IMR-90 (cell line): Measurements from ENCODE around the gene PHF8. TPM values are rescaled to one million over a fixed set of nuclear protein-coding genes. Genes with fewer than 3 reads are reported as not detected.

Experiments used
- ATAC-seq: fragments of 200-7000 bp; cut with Tn5 transposase; 2 replicates; pipeline ENCODE4 v1.9.1; 2020; ENCODE audit warnings: low read depth, mild to moderate bottlenecking, moderate library complexity
- BruUV-seq: library from RNA; stranded (reverse); fragments of 400-500 nt; replicated peaks from 2 replicates; lab custom pipeline; 2021; lab: Mats Ljungman, UMichigan
- CTCF ChIA-PET: fragments of 300-600 bp; formaldehyde crosslinking; extraction: SDS; loops from one replicate; lab custom pipeline; 2021; ENCODE audit warnings: antibody characterized with exemption; lab: Yijun Ruan, JAX
- POLR2A ChIA-PET: fragments of 300-600 bp; sonication (Branson Sonifier 250); formaldehyde crosslinking; loops from one replicate; lab custom pipeline; 2022; ENCODE audit warnings: antibody characterized with exemption; ENCODE audit not compliant: unreplicated experiment; lab: Charles Lee
- DNase-seq: peaks from one replicate; pipeline ENCODE4 v3.0.0; 2013
- H2AFZ ChIP-seq: replicated peaks from 2 replicates; pipeline ENCODE3; 2013; ENCODE audit warnings: low read length, mild to moderate bottlenecking; ENCODE audit not compliant: poor library complexity
- H2AK5ac ChIP-seq: 2 replicates; pipeline ENCODE4 v1.6.1; 2013; ENCODE audit warnings: low read depth, low read length, inconsistent platforms
- H2AK9ac ChIP-seq: replicated peaks from 2 replicates; pipeline ENCODE3; 2013; ENCODE audit warnings: mild to moderate bottlenecking, low read depth, low read length, moderate library complexity; ENCODE audit not compliant: poor library complexity
- H2BK120ac ChIP-seq: 2 replicates; pipeline ENCODE4 v1.6.1; 2013; ENCODE audit warnings: low read depth, low read length, inconsistent platforms
- H2BK15ac ChIP-seq: 3 replicates; pipeline ENCODE4 v1.6.1; 2013; ENCODE audit warnings: low read depth, low read length, inconsistent platforms
- H2BK20ac ChIP-seq: 2 replicates; pipeline ENCODE4 v1.6.1; 2013; ENCODE audit warnings: low read depth, mild to moderate bottlenecking, inconsistent platforms, low read length, moderate library complexity
- H2BK5ac ChIP-seq: 2 replicates; pipeline ENCODE4 v1.6.1; 2013; ENCODE audit warnings: mild to moderate bottlenecking, low read depth, low read length, inconsistent platforms; ENCODE audit not compliant: poor library complexity, severe bottlenecking
- H3K14ac ChIP-seq: replicated peaks from 2 replicates; pipeline ENCODE4 v1.6.1; 2013; ENCODE audit warnings: low read depth, low read length, inconsistent platforms
- H3K18ac ChIP-seq: 2 replicates; pipeline ENCODE4 v1.6.1; 2013; ENCODE audit warnings: low read depth, low read length, control low read depth
- H3K23ac ChIP-seq: 2 replicates; pipeline ENCODE4 v1.6.1; 2013; ENCODE audit warnings: low read depth, low read length, inconsistent platforms
- H3K27ac ChIP-seq: 2 replicates; pipeline ENCODE4 v1.5.1; 2013; ENCODE audit warnings: mild to moderate bottlenecking, control low read depth, low read length; ENCODE audit not compliant: insufficient read depth
- H3K27me3 ChIP-seq: 2 replicates; pipeline ENCODE4 v1.6.1; 2013; ENCODE audit warnings: low read length; ENCODE audit not compliant: control insufficient read depth, insufficient read depth
- H3K36me3 ChIP-seq: 2 replicates; pipeline ENCODE4 v1.6.1; 2013; ENCODE audit warnings: low read length, mixed read lengths; ENCODE audit not compliant: control insufficient read depth, insufficient read depth
- H3K4ac ChIP-seq: 2 replicates; pipeline ENCODE4 v1.6.1; 2013; ENCODE audit warnings: low read depth, low read length, inconsistent platforms
- H3K4me1 ChIP-seq: 2 replicates; pipeline ENCODE4 v1.6.1; 2013; ENCODE audit warnings: low read length, mixed read lengths; ENCODE audit not compliant: control insufficient read depth, insufficient read depth
- H3K4me2 ChIP-seq: 2 replicates; pipeline ENCODE4 v1.6.1; 2013; ENCODE audit warnings: low read depth, mild to moderate bottlenecking, control low read depth, low read length, moderate library complexity
- H3K4me3 ChIP-seq: 2 replicates; pipeline ENCODE4 v1.5.1; 2013; ENCODE audit warnings: low read depth, mild to moderate bottlenecking, control low read depth, low read length, moderate library complexity; ENCODE audit not compliant: insufficient read depth
- H3K56ac ChIP-seq: 2 replicates; pipeline ENCODE4 v1.6.1; 2013; ENCODE audit warnings: low read length, inconsistent platforms; ENCODE audit not compliant: insufficient read depth; ENCODE audit errors: extremely low read depth
- H3K79me1 ChIP-seq, 2 experiments: 2 replicates each; pipeline ENCODE4 v1.6.1; 2013; ENCODE audit warnings: low read length in 2 of 2, inconsistent platforms in 1 of 2, low read depth in 1 of 2
- H3K9ac ChIP-seq: 2 replicates; pipeline ENCODE4 v1.6.1; 2013; ENCODE audit warnings: low read depth, low read length, control low read depth
- H3K9me1 ChIP-seq: 2 replicates; pipeline ENCODE4 v1.6.1; 2013; ENCODE audit warnings: low read length, inconsistent platforms; ENCODE audit not compliant: insufficient read depth
- H3K9me3 ChIP-seq: 2 replicates; pipeline ENCODE4 v1.6.1; 2013; ENCODE audit warnings: low read length; ENCODE audit not compliant: control insufficient read depth, insufficient read depth
- H4K20me1 ChIP-seq: 2 replicates; pipeline ENCODE4 v1.6.1; 2013; ENCODE audit warnings: low read length, inconsistent platforms; ENCODE audit not compliant: insufficient read depth
- H4K5ac ChIP-seq: 2 replicates; pipeline ENCODE4 v1.6.1; 2013; ENCODE audit warnings: mild to moderate bottlenecking, low read depth, low read length, control low read depth
- H4K8ac ChIP-seq, 2 experiments: 2 replicates each; pipeline ENCODE4 v1.6.1; 2013; ENCODE audit warnings: low read depth in 2 of 2, low read length in 2 of 2, control low read depth in 1 of 2, inconsistent platforms in 1 of 2
- H4K91ac ChIP-seq: 2 replicates; pipeline ENCODE4 v1.6.1; 2013; ENCODE audit warnings: low read depth, low read length, inconsistent platforms; ENCODE audit not compliant: insufficient read depth
- CEBPB ChIP-seq: IDR thresholded peaks from 2 replicates; pipeline ENCODE4 v1.6.1; 2012; ENCODE audit warnings: low read depth, low read length, improper control_type of control experiment
- CHD1 ChIP-seq: IDR thresholded peaks from 2 replicates; pipeline ENCODE4 v1.6.1; 2012; ENCODE audit warnings: low read depth, low read length, improper control_type of control experiment
- FOS ChIP-seq: fragments of 150-350 bp; IDR thresholded peaks from 2 replicates; pipeline ENCODE4 v1.6.1; 2016; ENCODE audit warnings: low read depth, low read length
- MAFK ChIP-seq: IDR thresholded peaks from 2 replicates; pipeline ENCODE4 v1.6.1; 2012; ENCODE audit warnings: low read depth, low read length, improper control_type of control experiment
- MAZ ChIP-seq: IDR thresholded peaks from 2 replicates; pipeline ENCODE4 v1.6.1; 2012; ENCODE audit warnings: low read depth, mild to moderate bottlenecking, low read length, improper control_type of control experiment, moderate library complexity, borderline replicate concordance
- MXI1 ChIP-seq: IDR thresholded peaks from 2 replicates; pipeline ENCODE4 v1.6.1; 2012; ENCODE audit warnings: low read depth, mild to moderate bottlenecking, low read length, moderate library complexity, borderline replicate concordance
- NFE2L2 ChIP-seq: fragments of 150-350 bp; IDR thresholded peaks from 2 replicates; pipeline ENCODE4 v1.6.1; 2016; ENCODE audit warnings: low read depth, mild to moderate bottlenecking, low read length
- RAD21 ChIP-seq: IDR thresholded peaks from 2 replicates; pipeline ENCODE4 v1.6.1; 2012; ENCODE audit warnings: low read length, improper control_type of control experiment
- RCOR1 ChIP-seq: IDR thresholded peaks from 2 replicates; pipeline ENCODE4 v1.6.1; 2012; ENCODE audit warnings: mild to moderate bottlenecking, low read length, improper control_type of control experiment; ENCODE audit not compliant: insufficient replicate concordance
- SMC3 ChIP-seq: fragments of 150-350 bp; IDR thresholded peaks from 2 replicates; pipeline ENCODE4 v1.6.1; 2016; ENCODE audit warnings: low read depth, mild to moderate bottlenecking, antibody characterized with exemption, low read length, moderate library complexity
- WGBS, 2 experiments: methylation state at CpG; one replicate each; pipeline versions ENCODE4 v1.1.5 to v1.1.7; 2013; ENCODE audit warnings: missing lambda C conversion rate in 2 of 2; ENCODE audit not compliant: insufficient read length in 1 of 2; ENCODE audit errors: extremely low coverage in 2 of 2; 5-methylcytosine and 5-hydroxymethylcytosine counted together
- dilution Hi-C: fragments of 300-500 bp; cut with HindIII; formaldehyde crosslinking; loops from one replicate; pipeline ENCODE4 v1.14.3; 2018; ENCODE audit warnings: low sequenced_read_pairs; ENCODE audit not compliant: unreplicated experiment
- in situ Hi-C: fragments of 300-500 bp; cut with MboI; formaldehyde crosslinking; loops from 3 replicates; pipeline ENCODE4 v1.14.3; 2019; ENCODE audit warnings: low sequenced_read_pairs, inconsistent platforms, mixed read lengths
- intact Hi-C: fragments of 100-400 bp; cut with micrococcal nuclease; formaldehyde crosslinking; loops from 2 replicates; pipeline ENCODE4 v1.10.0; 2022
- microRNA-seq, 2 experiments: library from miRNA; stranded (forward) in 1 of 2; unstranded in 1 of 2; fragments of 10-50 nt in 1 of 2; fragments of <30 nt in 1 of 2; gene quantifications in 1 of 2; microRNA quantifications in 1 of 2; one replicate each; pipeline versions ENCODE3 to v1.1.0; 2013 to 2020; ENCODE audit not compliant: insufficient read depth in 1 of 2, insufficient read length in 1 of 2, unreplicated experiment in 1 of 2
- polyA plus RNA-seq, 3 experiments: library from polyadenylated mRNA; depleted of rRNA; stranded (reverse); fragments of >200 nt; gene quantifications; 2 replicates each; pipeline ENCODE4 v1.2.3, GENCODE V29; 2012; ENCODE audit warnings: low replicate concordance in 1 of 3
- small RNA-seq, 5 experiments: library from RNA; depleted of rRNA; stranded (forward); fragments of <200 nt; gene quantifications; one replicate each; pipeline ENCODE3, GENCODE V24; 2012
- total RNA-seq: library from RNA; depleted of rRNA; stranded (reverse); fragments of >200 nt; gene quantifications from 2 replicates; pipeline ENCODE4 v1.2.3, GENCODE V29; 2012; rRNA removed

Gene PHF8
- total and polyA plus RNA-seq, 2 of the 4 experiments (the other 2 are of a cell fraction): 12.8 to 15.2 TPM

DNA sequence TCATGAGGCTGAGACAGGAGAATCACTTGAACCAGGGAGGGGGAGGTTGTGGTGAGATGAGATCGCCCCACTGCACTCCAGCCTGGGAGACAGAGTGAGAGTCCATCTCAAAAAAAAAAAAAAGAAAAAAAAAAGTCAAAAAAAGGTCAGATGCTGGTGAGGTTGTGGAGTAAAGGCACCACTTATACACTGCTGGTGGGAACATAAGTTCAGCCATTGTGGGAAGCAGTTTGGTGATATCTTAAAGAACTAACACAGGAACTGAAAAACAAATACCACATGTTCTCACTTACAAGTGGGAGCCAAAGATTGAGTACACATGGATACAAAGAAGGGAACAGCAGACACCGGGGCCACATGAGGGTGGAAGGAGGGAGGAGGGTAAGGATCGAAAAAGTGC is 149.0 kb downstream of the PHF8 start:
- ATAC-seq (no peak), DNase-seq (no peak)
- Histone ChIP-seq H3K27ac (no peak overlapping the region), H3K56ac (no peak overlapping the region), H2BK120ac (no peak overlapping the region), H4K91ac (no peak overlapping the region), H2BK15ac (no peak overlapping the region), H3K9me3 (no peaks in the 10 kb centered on the region), H2BK20ac (no peak overlapping the region), H3K79me1 (no peaks in the 10 kb centered on the region), H3K27me3 (no peaks in the 10 kb centered on the region), H2AFZ (no peak overlapping the region), H4K8ac (no peak overlapping the region), H3K4me1 (no peaks in the 10 kb centered on the region), H3K9ac (no peak overlapping the region), H2AK5ac (no peak overlapping the region), H3K9me1 (no peaks in the 10 kb centered on the region), H3K18ac (no peak overlapping the region), H4K20me1 (no peaks in the 10 kb centered on the region), H3K23ac (no peak overlapping the region), H3K4ac (no peak overlapping the region), H3K4me2 (no peak overlapping the region), H2AK9ac (no peak overlapping the region), H2BK5ac (no peak overlapping the region), H3K14ac (no peak overlapping the region), H3K4me3 (no peak overlapping the region), H4K5ac (no peak overlapping the region), H3K36me3 (no peaks in the 10 kb centered on the region)
- dilution Hi-C loops (no loop called here), in situ Hi-C loops (no loop called here), intact Hi-C loops (no loop called here)
- no TSS peak for BruUV-seq
- TF ChIP-seq SMC3 (no peak), CEBPB (no peak), FOS (no peak), RAD21 (no peak), MAFK (no peak), MAZ (no peak), RCOR1 (no peak), MXI1 (no peak), NFE2L2 (no peak), CHD1 (no peak)
- WGBS, 2 experiments: no CpG with 5 or more reads among the region's 3 CpGs
- ChIA-PET POLR2A (no interaction called here), CTCF (interaction anchor here (0.7 kb wide), 1 partner anchor 280 kb away, joined by 3 read pairs; no protein-coding TSS in a partner anchor)

Small RNA genes within 50 kb of the gene (microRNA-seq; reads per million reads assigned to microRNA genes)
- gene RNA5SP505 (ENCODE audit: insufficient read depth, insufficient read length): not detected

Small RNA genes within 50 kb of the gene (small RNA-seq; reads per million reads assigned to genes)
- gene RNA5SP505: 0.04 to 3.8 (median 0.34) reads per million in 5 experiments

Other genes with a start within 250 kb of the PHF8 start
- 3.6 TPM in 2 replicates for gene FAM120C, start 138.8 kb upstream of the PHF8 start, total RNA-seq
- 3.4 and 3.5 TPM in 2 replicates for gene FAM120C, start 138.8 kb upstream of the PHF8 start, polyA plus RNA-seq (2012; rRNA removed)